Subcutaneous preadipocyte (primary cell): ENCODE results near the gene UFD1. TPM values are rescaled to one million over a fixed set of nuclear protein-coding genes. Genes with fewer than 3 reads are reported as not detected.

Experiments used
- total RNA-seq: library from RNA; depleted of rRNA; stranded (reverse); fragments of >200 nt; gene quantifications from 2 replicates; pipeline ENCODE4 v1.2.3, GENCODE V29; 2012

UFD1 gene
- 52.9 and 56.5 TPM in 2 replicates for total RNA-seq

GRCh38 chr22:19478901-19479354, at the start of gene UFD1:
TSS of gene UFD1 (minus strand) at chr22:19479193. CDS start at chr22:19479085, 108 bp downstream.

DNA sequence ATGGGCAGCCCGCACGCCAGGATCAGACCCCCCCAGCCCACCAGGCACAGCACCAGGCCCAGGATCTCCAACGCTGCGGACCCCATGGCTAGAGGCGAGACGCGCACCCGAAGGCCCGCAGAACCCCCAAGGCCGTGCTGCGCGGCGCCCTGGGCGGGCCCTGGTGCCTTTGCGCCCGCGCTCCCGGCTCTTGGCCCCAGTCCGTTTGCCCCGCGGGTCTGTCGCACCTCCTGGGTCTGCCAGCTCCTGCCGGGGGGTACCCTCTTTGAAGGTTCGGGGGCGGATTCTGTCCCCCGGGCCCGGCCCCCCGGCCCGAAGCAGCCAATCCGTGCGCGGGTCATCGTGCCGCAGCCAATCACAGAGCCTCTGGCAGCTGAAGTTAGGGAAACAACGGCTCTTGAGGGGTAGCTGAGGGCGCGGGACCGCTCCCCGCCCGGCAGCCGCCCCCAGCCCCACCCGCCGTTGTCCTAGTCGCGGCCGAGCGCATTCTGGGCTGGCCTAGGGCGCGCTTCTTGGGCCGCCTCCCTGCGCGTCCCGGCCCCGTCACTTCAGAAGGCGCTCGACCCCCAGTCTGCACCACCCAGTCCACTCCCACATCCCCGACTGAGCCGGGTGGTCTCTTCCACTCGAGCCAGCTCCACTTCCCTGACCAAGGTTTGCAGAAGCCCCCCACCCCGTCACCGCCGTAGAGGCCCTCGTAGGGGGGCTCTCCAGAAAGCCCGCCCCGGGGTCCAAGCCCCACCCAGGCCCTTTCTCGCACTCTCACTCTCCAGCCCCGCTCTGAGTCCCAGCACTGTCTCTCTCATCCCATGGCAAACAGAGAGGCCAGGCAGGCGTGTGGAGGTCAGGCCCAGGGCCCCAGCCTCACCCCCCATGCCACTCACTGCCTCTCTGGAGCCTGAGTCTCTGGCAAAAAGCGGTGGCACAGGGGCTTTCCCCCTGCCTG, 45.5 kb upstream of the UFD1 start, which contains the start of gene CLDN5:
Gene CLDN5, minus strand, starts transcription at position 241 of the 946 bp plus-strand sequence. Its CDS starts 155 bp downstream, at position 86.

GRCh38 chr22:19479355-19480172, 571 bp upstream of the UFD1 start, which contains the start of gene CDC45:
TSS of gene CDC45 (plus strand) at chr22:19479920. CDS start at chr22:19479969, 49 bp downstream.

GRCh38 chr22:19447330-19448075, 31.5 kb downstream of the UFD1 start, which contains the start of gene C22orf39:
TSS of gene C22orf39 (minus strand) at chr22:19447711. CDS start at chr22:19447688, 23 bp downstream.

GRCh38 chr22:19432133-19432851, 46.7 kb downstream of the UFD1 start, which contains the start of gene MRPL40:
TSS of gene MRPL40 (plus strand) at chr22:19432545. CDS start at chr22:19432555, 10 bp downstream.

DNA sequence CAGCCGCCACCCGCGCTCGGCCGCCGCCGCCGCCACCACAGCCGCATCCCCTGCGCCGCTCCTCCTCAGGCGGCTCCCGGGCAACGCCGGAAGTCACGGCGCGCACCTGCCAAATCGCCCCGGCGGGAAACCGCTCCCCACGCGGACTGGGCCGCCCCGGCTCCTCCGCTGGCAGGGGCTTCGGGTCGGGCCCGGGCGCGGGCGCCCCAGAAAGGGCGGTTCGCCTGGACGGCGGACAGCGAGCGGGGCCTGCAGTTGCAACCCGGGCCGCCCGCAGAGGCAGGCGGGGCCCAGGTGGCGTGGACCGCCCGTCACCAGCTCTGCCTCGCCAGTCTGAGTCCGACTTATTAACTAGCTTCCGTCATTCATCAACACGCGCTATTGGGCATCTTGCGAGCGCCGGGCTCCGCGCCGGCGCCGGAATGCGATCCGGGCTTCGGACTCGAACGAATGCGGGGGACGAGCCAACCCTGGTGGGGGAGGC, 47.3 kb downstream of the UFD1 start, which contains the start of gene HIRA:
Gene HIRA, minus strand, starts transcription at position 85 of the 484 bp plus-strand sequence. CDS start 257 bp downstream, outside the sequence.

Other genes starting within 250 kb of the UFD1 start
- 7.4 and 9.6 TPM in 2 replicates for gene CLTCL1, start 187.5 kb downstream of the UFD1 start, total RNA-seq
- 17.3 and 23.7 TPM in 2 replicates for gene HIRA, start 47.5 kb downstream of the UFD1 start, total RNA-seq
- 34.2 and 40.1 TPM in 2 replicates for gene MRPL40, start 46.6 kb downstream of the UFD1 start, total RNA-seq
- gene C22orf39, start 31.5 kb downstream of the UFD1 start, total RNA-seq, result 11.7 and 12.9 TPM in 2 replicates
- gene CDC45, start 727 bp upstream of the UFD1 start, total RNA-seq, result 12.9 and 23.1 TPM in 2 replicates
- 0.37 TPM in 1 of 2 replicates, not detected in the other for gene CLDN5, start 45.2 kb upstream of the UFD1 start, total RNA-seq
- gene SEPTIN5, start 235.3 kb upstream of the UFD1 start, total RNA-seq, result 7.0 and 9.6 TPM in 2 replicates
- gene GP1BB, start 244.3 kb upstream of the UFD1 start, total RNA-seq, result 0.20 and 0.37 TPM in 2 replicates